ENCODE results near the gene NUDCD3. TPM values are rescaled to one million over a fixed set of nuclear protein-coding genes. Genes with fewer than 3 reads are reported as not detected.

The NUDCD3 gene
- total RNA-seq, 1 donor from 2014 or later: 39.3 TPM

DNA sequence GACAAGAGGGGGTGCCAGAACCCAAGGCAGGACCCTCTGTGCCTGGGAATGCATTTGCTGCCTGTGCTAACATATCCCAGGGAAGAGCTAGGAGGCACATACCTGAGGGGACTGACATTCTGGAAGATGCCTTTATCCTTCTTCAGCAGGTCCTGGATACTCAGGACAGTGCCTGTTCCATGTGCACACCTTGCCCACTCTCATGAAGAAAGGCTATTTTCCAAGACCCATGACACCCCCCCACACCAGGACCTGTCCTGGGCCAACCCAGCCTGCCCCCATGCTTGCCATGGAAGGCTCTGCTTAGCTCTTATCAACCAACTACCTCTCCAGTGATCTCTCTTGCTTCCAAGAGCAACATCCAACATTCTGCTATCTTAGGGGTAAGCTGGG is 97.8 kb downstream of the NUDCD3 start:
- H3K36me3 ChIP-seq: peaks cover 22 to 57% of the 10 kb centered on the region in 2 donors
- no peaks in the 10 kb centered on the region for H3K9me3 ChIP-seq
- no peak for DNase-seq (ENCODE audit: low spot score in 2 of 2)
- no peak overlapping the region for H3K27ac ChIP-seq
- intact Hi-C loops (cut with DNase I): no loop called here
- H3K4me3 ChIP-seq: no peak overlapping the region
- H3K4me1 ChIP-seq: no peaks in the 10 kb centered on the region
- TF ChIP-seq, protein P1, sequence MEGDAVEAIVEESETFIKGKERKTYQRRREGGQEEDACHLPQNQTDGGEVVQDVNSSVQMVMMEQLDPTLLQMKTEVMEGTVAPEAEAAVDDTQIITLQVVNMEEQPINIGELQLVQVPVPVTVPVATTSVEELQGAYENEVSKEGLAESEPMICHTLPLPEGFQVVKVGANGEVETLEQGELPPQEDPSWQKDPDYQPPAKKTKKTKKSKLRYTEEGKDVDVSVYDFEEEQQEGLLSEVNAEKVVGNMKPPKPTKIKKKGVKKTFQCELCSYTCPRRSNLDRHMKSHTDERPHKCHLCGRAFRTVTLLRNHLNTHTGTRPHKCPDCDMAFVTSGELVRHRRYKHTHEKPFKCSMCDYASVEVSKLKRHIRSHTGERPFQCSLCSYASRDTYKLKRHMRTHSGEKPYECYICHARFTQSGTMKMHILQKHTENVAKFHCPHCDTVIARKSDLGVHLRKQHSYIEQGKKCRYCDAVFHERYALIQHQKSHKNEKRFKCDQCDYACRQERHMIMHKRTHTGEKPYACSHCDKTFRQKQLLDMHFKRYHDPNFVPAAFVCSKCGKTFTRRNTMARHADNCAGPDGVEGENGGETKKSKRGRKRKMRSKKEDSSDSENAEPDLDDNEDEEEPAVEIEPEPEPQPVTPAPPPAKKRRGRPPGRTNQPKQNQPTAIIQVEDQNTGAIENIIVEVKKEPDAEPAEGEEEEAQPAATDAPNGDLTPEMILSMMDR (IDR thresholded peaks at IDR 0.05): no peak
- H3K27me3 ChIP-seq: no peaks in the 10 kb centered on the region

DNA sequence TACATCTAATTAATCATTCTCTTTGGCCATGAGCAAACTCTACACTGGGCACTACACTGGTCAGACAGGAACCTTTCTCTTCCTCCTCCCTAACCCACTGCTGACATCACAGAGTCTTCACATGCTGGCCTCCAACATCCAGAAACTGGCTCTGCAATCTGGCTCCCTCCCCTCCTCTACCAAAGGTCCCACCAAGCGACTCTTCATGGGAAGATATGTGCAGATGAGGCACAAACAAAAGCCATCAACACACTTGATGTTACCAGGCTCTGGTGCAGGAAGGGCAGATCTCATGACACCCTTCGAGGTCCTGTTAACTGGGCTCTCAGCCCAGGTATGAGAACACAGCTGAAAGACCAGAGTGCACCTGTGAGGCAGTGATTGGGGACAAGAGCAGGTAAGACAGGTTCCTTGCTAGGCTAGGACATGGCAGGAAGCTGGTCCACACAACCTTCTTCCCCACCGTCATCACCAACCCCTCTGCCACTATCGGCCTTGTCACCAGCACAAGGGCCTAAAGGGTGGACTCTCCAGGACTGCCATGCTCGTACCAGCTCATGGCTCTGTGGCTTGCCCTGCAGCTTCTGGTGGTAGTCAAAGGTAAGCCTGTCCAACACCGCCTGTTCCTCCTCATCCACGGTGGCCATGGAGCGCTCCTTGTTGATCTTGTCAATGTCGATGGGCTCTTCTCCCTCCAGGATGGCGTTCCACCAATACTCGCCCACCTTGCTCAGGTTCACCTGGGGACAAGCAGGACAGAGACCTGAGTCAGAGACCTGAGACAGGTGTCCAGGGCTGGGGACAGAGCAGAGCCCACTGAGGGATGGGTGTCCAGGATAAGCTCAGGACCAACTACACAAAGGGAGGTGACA is 98.5 kb downstream of the NUDCD3 start:
- Histone ChIP-seq H3K9me3 (no peaks in the 10 kb centered on the region), H3K27ac (no peak overlapping the region), H3K4me3 (no peak overlapping the region), H3K27me3 (no peaks in the 10 kb centered on the region), H3K4me1 (no peaks in the 10 kb centered on the region), H3K36me3 (peaks cover 22 to 57% of the 10 kb centered on the region in 2 donors)
- intact Hi-C loops (cut with DNase I): no loop called here
- TF ChIP-seq, protein P1 (IDR thresholded peaks at IDR 0.05): no peak
- no peak for DNase-seq (ENCODE audit: low spot score in 2 of 2)

DNA sequence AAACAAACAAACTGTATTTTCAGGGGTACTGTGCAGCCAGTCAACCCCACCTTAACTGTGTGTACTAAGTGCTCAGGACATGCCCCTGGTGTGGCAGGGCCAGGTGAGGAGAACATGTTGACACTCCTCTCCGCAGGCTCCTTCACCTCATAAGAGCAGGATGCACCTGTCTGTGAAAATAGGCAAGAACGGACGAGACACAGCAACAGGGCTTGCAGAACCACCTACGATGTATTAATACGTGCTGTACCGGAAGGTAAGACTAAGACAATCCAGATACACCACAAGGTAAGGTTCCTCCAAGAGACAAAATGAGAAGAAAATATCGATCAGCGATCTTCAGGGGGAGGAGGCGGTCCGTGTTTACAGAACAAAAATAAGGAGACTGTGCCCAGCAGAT is 99.3 kb downstream of the NUDCD3 start:
- Histone ChIP-seq H3K4me3 (no peak overlapping the region), H3K9me3 (no peaks in the 10 kb centered on the region), H3K27me3 (no peaks in the 10 kb centered on the region), H3K4me1 (peaks cover 0 to 4% of the 10 kb centered on the region in 2 donors), H3K36me3 (peaks cover 22 to 61% of the 10 kb centered on the region in 2 donors), H3K27ac (no peak overlapping the region)
- intact Hi-C loops (cut with DNase I): no loop called here
- TF ChIP-seq, protein P1 (IDR thresholded peaks at IDR 0.05): no peak
- no peak for DNase-seq (ENCODE audit: low spot score in 2 of 2)

DNA sequence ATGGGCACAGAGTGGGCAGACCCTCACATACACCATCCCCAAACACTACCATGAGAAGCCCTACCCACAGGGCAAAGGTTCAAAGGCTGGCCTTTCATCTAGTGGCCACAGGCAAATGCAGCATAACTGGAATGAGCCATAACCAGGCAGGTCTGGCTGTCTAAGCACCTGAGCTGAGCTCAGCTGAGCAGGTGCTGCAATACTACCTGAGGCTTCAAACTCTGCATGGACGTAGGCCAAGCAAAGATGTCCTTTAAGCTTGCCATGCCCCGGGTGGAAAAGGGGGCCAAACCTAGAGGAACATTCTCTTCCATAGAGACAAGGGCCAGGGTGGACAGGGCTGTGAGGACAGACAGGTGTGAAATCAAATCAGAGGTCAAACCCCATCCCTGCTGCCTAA is 99.8 kb downstream of the NUDCD3 start:
- Histone ChIP-seq H3K9me3 (no peaks in the 10 kb centered on the region), H3K27ac (no peak overlapping the region), H3K36me3 (peaks cover 22 to 61% of the 10 kb centered on the region in 2 donors), H3K4me1 (peaks cover 2 to 9% of the 10 kb centered on the region in 2 donors), H3K4me3 (no peak overlapping the region), H3K27me3 (no peaks in the 10 kb centered on the region)
- TF ChIP-seq, protein P1 (IDR thresholded peaks at IDR 0.05): no peak
- intact Hi-C loops (cut with DNase I): no loop called here
- no peak for DNase-seq (ENCODE audit: low spot score in 2 of 2)

DNA sequence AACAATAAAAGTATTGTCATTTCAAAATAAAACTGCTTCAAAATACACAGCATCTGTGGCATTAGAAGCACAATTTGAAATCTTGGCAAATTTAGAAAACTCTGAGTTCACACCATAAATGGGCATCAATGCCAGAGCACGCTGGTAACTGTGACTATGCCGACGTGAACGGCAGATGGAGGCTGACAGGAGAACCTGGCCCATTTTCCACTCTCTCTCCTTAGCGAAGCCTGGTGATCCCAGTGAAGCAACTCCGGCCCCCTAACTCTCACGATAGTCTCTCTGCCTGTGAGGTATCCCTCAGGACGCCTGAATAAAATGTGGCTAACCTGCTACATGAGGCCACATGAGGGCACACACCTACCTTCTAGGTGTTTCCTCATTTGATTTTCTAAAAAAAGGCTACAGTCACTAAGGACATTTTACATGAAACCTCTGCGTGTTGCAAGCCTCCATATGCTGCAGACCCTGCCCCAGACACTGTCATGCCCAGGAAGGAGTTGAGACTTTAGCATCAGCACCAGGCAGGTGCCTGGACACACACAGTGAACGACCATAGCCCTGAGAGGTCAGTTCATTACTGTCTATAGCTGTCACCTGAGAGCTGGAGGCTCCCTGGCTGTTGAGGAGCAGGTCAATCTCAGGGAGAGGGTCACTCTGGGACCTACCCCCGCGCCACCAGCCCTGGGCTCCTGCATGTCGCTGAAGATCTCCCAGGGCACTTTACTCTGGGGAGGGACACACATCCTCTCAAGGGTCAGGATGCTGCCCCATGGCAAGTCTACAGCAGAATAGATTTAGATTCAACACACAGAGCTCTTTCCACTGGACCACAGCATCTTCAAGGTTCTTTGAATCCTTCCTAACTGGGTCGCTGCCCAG is 102.1 kb downstream of the NUDCD3 start:
- peak overlapping the region; percentile 27 to 64 for H3K27ac ChIP-seq

More for the DNA sequence above, 102.1 kb downstream of the NUDCD3 start:
- H3K4me3 ChIP-seq: no peak overlapping the region
- peaks cover 14 to 31% of the 10 kb centered on the region in 2 donors for H3K4me1 ChIP-seq
- no peaks in the 10 kb centered on the region for H3K27me3 ChIP-seq
- TF ChIP-seq, protein P1 (IDR thresholded peaks at IDR 0.05): no peak
- peaks cover 15 to 60% of the 10 kb centered on the region in 2 donors for H3K36me3 ChIP-seq
- intact Hi-C loops (cut with DNase I): no loop called here
- peak in 1 of 2 donors; percentile 60 for DNase-seq (ENCODE audit: low spot score in 2 of 2)
- no peaks in the 10 kb centered on the region for H3K9me3 ChIP-seq

Data from ascending aorta (tissue), 2 donors.